GM12875 (cell line): ENCODE data around the gene GNB1.

ENCODE experiments used
- H3K4me3 ChIP-seq: one replicate; pipeline ENCODE4 v1.5.1; 2011; ENCODE audit warnings: low read depth, low read length, control low read depth
- TF ChIP-seq, protein P1 (sequence below): IDR thresholded peaks from 2 replicates; pipeline ENCODE4 v1.5.1; 2011; ENCODE audit warnings: low read depth, mild to moderate bottlenecking, control low read depth, inconsistent platforms, low read length, moderate library complexity, borderline replicate concordance; ENCODE audit not compliant: insufficient read depth

Gene GNB1

DNA sequence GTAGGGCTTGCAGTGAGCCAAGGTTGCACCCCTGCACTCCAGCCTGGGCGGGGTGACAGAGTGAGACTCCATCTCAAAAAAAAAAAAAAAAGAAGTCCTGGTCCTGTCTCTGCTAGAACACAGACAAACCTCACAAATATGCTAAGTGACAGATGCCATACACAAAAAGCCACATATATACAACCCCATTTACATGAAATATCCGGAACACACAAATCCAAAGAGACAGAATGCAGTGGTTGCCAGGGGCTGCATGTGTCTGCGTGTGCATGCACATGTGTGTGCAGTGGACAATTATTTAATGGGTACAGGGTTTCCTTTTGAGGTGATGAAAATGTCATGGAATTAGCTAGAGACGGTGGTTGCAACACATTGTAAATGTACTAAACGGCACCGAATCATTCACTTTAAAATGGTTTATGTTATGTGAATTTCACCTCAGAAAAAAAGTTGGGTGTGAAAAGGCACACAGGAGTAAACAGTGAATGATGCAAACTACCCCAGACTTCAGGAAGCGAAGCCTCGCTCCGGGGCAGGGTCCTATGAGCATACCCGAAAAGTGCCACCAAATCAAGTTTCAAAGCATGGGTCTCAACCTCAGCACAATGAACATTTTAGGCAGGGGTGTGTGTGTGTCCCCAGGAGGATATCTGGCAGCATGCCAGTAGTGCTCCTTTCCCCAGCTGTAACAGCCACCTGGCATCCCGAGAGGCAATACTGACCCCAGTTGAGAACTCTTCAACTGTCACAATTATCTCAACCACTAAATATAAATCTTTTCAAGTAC is 48.3 kb downstream of the GNB1 start:
- TF ChIP-seq, protein P1, sequence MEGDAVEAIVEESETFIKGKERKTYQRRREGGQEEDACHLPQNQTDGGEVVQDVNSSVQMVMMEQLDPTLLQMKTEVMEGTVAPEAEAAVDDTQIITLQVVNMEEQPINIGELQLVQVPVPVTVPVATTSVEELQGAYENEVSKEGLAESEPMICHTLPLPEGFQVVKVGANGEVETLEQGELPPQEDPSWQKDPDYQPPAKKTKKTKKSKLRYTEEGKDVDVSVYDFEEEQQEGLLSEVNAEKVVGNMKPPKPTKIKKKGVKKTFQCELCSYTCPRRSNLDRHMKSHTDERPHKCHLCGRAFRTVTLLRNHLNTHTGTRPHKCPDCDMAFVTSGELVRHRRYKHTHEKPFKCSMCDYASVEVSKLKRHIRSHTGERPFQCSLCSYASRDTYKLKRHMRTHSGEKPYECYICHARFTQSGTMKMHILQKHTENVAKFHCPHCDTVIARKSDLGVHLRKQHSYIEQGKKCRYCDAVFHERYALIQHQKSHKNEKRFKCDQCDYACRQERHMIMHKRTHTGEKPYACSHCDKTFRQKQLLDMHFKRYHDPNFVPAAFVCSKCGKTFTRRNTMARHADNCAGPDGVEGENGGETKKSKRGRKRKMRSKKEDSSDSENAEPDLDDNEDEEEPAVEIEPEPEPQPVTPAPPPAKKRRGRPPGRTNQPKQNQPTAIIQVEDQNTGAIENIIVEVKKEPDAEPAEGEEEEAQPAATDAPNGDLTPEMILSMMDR, result no peak
- H3K4me3 ChIP-seq, result no peak overlapping the region

DNA sequence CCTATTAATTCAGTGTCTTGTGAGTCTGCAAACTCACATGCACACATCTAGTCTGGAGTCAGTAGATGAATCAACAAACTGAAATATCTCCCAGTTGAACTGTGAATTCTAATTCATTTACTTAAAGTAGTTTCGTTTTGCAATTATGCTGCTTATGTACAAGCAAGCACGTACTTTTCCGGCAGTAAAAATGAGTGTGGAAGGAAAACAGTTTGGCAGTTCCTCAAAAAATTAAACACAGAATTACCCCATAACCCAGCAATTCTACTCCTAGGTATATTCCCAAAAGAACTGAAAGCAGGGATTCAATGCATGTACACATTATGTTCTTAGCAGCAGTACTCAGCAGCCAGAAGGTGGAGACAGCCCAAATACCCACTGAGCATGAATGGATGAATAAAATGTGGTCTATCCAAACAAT is 49.3 kb downstream of the GNB1 start:
- no peak overlapping the region for H3K4me3 ChIP-seq
- TF ChIP-seq, protein P1, result no peak

DNA sequence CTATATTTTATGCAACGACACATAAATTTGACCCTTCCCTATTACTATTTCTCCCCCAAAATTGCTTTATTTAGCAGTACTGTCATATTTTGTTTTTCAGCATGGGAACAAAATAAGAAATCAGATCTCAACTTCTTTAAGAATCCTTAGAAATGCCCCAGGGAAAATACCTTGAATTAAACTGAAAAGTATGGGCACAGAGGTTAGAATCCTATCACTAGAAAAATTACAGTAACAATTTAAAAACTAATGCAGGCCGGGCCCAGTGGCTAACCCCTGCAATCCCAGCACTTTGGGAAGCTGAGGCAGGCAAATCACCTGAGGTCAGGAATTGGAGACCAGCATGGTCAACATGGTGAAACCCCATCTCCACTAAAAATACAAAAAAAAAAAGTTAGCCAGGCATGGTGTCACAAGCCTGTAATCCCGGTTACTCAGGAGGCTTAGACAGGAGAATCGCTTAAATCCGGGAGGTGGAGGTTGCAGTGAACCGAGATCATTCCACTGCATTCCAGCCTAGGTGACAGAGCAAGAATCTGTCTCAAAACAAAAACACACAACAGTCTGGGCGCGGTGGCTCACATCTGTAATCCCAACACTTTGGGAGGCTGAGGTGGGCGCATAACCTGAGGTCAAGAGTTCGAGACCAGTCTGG is 51.4 kb downstream of the GNB1 start:
- H3K4me3 ChIP-seq, result no peak overlapping the region
- TF ChIP-seq, protein P1, result no peak

GRCh38 chr1:1836119-1836518 is 54.8 kb downstream of the GNB1 start:
- TF ChIP-seq, protein P1, result no peak

GRCh38 chr1:1835546-1835945 is 55.3 kb downstream of the GNB1 start:
- TF ChIP-seq, protein P1, result no peak
- no peak overlapping the region for H3K4me3 ChIP-seq

More at GRCh38 chr1:1836119-1836518, 54.8 kb downstream of the GNB1 start:
- H3K4me3 ChIP-seq, result no peak overlapping the region

GRCh38 chr1:1833916-1834325 is 57.0 kb downstream of the GNB1 start:
- TF ChIP-seq, protein P1, result no peak
- H3K4me3 ChIP-seq, result no peak overlapping the region

DNA sequence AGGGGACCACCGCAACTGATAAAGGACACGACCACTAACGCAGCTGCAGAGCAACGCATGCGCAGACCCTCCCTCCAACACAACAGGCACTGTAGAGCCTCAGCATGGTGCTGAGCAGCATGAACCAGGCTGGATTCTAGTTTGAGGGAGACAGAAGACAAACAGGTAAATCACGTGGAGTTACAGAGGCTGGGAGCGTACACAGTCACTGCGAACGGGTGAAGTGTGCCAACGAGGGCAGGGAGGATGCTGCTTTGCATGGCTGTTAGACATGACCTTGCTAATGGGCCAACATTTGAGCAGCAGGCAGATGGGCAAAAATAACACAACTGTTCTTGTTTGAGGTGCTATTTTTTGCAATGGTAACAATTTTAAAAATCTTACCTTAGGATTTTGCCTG is 57.4 kb downstream of the GNB1 start:
- TF ChIP-seq, protein P1, result no peak
- H3K4me3 ChIP-seq, result no peak overlapping the region
